Heart right ventricle (tissue), 16 donors: Measurements from ENCODE around the gene GTF3C1. TPM values are rescaled to one million over a fixed set of nuclear protein-coding genes. Genes with fewer than 3 reads are reported as not detected.

ENCODE experiments used
- ATAC-seq, 8 donors: fragments of 200-7000 bp; cut with Tn5 transposase; one replicate each; pipeline ENCODE4 v1.9.1; 2020; ENCODE audit warnings: mild to moderate bottlenecking in 8 of 8, moderate library complexity in 8 of 8, moderate number of reproducible peaks in 1 of 8
- DNase-seq, 2 donors: peaks; one replicate each; pipeline ENCODE4 v3.0.0-alpha.2; 2020
- H3K27ac ChIP-seq, 10 donors: fragments of 200-600 bp; sonication (generic) in 2 of 10; one replicate each; pipeline versions ENCODE4 v1.5.0 to v1.8.0; 2020 to 2022; ENCODE audit warnings: mild to moderate bottlenecking in 3 of 10
- H3K27me3 ChIP-seq, 7 donors: fragments of 200-600 bp; one replicate each; pipeline ENCODE4 v1.8.0; 2021 to 2022; ENCODE audit warnings: mild to moderate bottlenecking in 2 of 7
- H3K36me3 ChIP-seq, 9 donors: fragments of 200-600 bp; sonication (generic) in 1 of 9; one replicate each; pipeline versions ENCODE4 v1.5.0 to v1.8.0; 2020 to 2022; ENCODE audit warnings: mild to moderate bottlenecking in 2 of 9
- H3K4me1 ChIP-seq, 9 donors: fragments of 200-600 bp; sonication (generic) in 1 of 9; one replicate each; pipeline versions ENCODE4 v1.5.0 to v1.8.0; 2020 to 2022; ENCODE audit warnings: mild to moderate bottlenecking in 4 of 9
- H3K4me3 ChIP-seq, 10 donors: fragments of 200-600 bp; sonication (generic) in 2 of 10; one replicate each; pipeline versions ENCODE4 v1.5.0 to v1.8.0; 2020 to 2022; ENCODE audit warnings: mild to moderate bottlenecking in 7 of 10, moderate library complexity in 2 of 10
- H3K9me3 ChIP-seq, 11 donors: fragments of 200-600 bp in 10 of 11; sonication (generic) in 2 of 11; one replicate each; pipeline versions ENCODE4 v1.5.0 to v1.8.0; 2013 to 2022; ENCODE audit warnings: mild to moderate bottlenecking in 2 of 11, control low read depth in 1 of 11, moderate library complexity in 1 of 11
- WGBS, 2 donors: extraction: QIAGEN DNeasy Blood & Tissue Kit; methylation state at CpG; one replicate each; pipeline ENCODE4 v1.1.7; 2013; ENCODE audit warnings: inconsistent platforms in 1 of 2; 5-methylcytosine and 5-hydroxymethylcytosine counted together
- intact Hi-C, 10 donors: fragments of 100-400 bp; cut with DNase I; formaldehyde crosslinking; loops; one replicate each; pipeline versions ENCODE4 v1.11.1 to v1.14.2; 2022
- polyA plus RNA-seq, 2 donors: library from polyadenylated mRNA; stranded (reverse); fragments of 200-250 nt; gene quantifications; one replicate each; pipeline ENCODE4 v1.2.3, GENCODE V29; 2013
- total RNA-seq, 10 donors: library from RNA; stranded (reverse); fragmentation: NEBNext Ultra II Directional in 3 of 10; extraction: Animal tissue kit (Norgen Biotek cat#: 25700) in 3 of 10; gene quantifications; one replicate each; pipeline versions ENCODE4 v1.2.1 to v1.2.4, GENCODE V29; 2021 to 2023
- TF ChIP-seq, protein P1 (sequence below), 9 donors: fragments of 200-600 bp; sonication (generic) in 2 of 9; IDR thresholded peaks; one replicate each; pipeline versions ENCODE4 v1.5.0 to v1.8.0; 2021 to 2022; ENCODE audit warnings: antibody characterized with exemption in 9 of 9, mild to moderate bottlenecking in 5 of 9, moderate library complexity in 1 of 9
- donor health status: Arrhythmogenic right ventricular cardiomyopathy.
- donor health status: ischemic (EF 13 %, LVEDD 7.1; RV severe dilation, severe dysfunction).
- donor health status: healthy with polysubstance abuse.
- donor health status: DM: no; HTN: yes; CAD: no.
- donor health status: DM: no; HTN: no; CAD: no.
- donor health status: ischemic (EF 25% LVEDD 6.9; RV normal size, moderate dysfunction).
- donor health status: ischemic (EF 25% LVEDD 5.7; RV mildly dilated, moderate dysfunction).
- donor health status: healthy.
- donor health status: DM: yes; HTN: yes; CAD: no.
- donor health status: Ischemic cardiomyopathy.
- donor health status: ischemic (EF 35%, LVEDD 5.7; RV mildly dilated, moderate dysfunction).
- donor health status: nonischemic (EF 11% LVEDD 7.7; RV severe dilation, severe dysfunction).
- donor health status: DM: yes; HTN: yes; CAD: no.
- donor health status: PGD.
- donor health status: ischemic (EF 29% LVEDD 5.4; RV normal size, mild dysfunction).
- donor health status: nonischemic (EF 23%, LVEDD 6.1; RV moderate dilation, normal function).

The GTF3C1 gene
- total and polyA plus RNA-seq, 12 donors = 48.1 to 133 (median 62.8) TPM

DNA sequence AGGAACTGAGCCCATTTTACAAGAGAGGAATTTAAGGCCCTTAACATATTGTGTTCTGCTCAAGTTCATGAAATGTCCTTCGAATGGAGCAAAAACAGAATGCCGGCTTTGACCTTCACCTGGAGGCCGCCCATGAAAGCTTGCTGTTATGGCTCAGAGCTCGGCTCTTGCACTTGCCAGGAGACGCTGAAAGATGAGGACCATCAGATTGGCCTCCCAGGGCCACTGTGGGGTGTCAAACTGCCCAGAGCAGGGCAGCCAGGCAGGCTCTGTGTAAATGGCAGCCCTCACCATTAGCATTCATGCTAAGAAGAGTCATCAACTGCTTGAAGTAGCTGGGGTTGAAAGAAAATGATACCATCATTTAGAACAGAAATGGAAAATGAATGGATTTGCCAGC lies 108.4 kb downstream of the GTF3C1 start:
- no peak for ATAC-seq
- Histone ChIP-seq H3K27me3 (peaks cover 0 to 12% (median 0%) of the 10 kb centered on the region in 7 donors), H3K36me3 (peaks cover 0 to 52% (median 0%) of the 10 kb centered on the region in 9 donors), H3K4me1 (no peaks in the 10 kb centered on the region), H3K4me3 (no peak overlapping the region), H3K9me3 (peaks cover 0 to 16% (median 13%) of the 10 kb centered on the region in 11 donors), H3K27ac (no peak overlapping the region)
- no peak for DNase-seq
- TF ChIP-seq, protein P1, sequence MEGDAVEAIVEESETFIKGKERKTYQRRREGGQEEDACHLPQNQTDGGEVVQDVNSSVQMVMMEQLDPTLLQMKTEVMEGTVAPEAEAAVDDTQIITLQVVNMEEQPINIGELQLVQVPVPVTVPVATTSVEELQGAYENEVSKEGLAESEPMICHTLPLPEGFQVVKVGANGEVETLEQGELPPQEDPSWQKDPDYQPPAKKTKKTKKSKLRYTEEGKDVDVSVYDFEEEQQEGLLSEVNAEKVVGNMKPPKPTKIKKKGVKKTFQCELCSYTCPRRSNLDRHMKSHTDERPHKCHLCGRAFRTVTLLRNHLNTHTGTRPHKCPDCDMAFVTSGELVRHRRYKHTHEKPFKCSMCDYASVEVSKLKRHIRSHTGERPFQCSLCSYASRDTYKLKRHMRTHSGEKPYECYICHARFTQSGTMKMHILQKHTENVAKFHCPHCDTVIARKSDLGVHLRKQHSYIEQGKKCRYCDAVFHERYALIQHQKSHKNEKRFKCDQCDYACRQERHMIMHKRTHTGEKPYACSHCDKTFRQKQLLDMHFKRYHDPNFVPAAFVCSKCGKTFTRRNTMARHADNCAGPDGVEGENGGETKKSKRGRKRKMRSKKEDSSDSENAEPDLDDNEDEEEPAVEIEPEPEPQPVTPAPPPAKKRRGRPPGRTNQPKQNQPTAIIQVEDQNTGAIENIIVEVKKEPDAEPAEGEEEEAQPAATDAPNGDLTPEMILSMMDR (IDR thresholded peaks at IDR 0.05) = no peak
- WGBS, 2 donors = 71 to 85% methylated on average over 5 of the region's 5 CpGs
- intact Hi-C loops = no loop called here

DNA sequence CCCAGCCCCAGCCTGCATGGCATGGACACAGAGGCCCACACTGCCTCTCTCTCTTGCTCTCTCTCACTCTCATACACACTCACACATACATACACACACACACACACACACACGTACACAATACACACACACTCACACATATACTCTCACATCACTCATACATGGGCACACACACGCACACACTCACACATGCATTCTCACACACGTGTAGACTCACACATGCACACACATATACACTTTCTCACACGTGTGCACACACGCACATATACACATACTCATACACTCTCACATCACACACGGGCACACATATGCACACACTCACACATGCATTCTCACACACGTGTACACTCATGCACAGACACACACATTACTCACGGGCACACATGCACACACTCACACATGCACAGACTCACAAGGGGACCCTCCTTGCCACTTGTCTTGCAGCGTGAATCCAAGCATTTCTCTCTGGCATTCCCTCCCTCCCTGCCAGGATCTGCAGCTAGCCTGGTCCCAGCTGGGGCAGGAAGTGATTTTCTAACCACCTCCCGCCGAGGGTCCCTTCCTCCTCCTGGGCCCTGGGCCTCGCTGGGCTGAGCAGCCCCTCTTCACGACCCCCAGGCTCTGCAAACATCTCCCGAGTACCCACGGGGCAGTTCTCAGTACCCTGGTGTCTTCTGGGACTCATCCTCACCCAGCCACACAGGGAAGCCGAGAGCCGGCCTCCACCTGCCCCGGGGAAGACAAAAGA lies 110.3 kb downstream of the GTF3C1 start:
- Histone ChIP-seq H3K9me3 (peaks cover 0 to 8% (median 5%) of the 10 kb centered on the region in 11 donors), H3K27me3 (peaks cover 0 to 6% (median 0%) of the 10 kb centered on the region in 7 donors), H3K27ac (no peak overlapping the region), H3K36me3 (peaks cover 0 to 45% (median 0%) of the 10 kb centered on the region in 9 donors), H3K4me3 (no peak overlapping the region), H3K4me1 (no peaks in the 10 kb centered on the region)
- intact Hi-C loops = no loop called here
- TF ChIP-seq, protein P1 (IDR thresholded peaks at IDR 0.05) = no peak
- ATAC-seq (no peak), DNase-seq (no peak)
- 67 to 73% methylated on average over 18 of the region's 18 CpGs for WGBS, 2 donors

DNA sequence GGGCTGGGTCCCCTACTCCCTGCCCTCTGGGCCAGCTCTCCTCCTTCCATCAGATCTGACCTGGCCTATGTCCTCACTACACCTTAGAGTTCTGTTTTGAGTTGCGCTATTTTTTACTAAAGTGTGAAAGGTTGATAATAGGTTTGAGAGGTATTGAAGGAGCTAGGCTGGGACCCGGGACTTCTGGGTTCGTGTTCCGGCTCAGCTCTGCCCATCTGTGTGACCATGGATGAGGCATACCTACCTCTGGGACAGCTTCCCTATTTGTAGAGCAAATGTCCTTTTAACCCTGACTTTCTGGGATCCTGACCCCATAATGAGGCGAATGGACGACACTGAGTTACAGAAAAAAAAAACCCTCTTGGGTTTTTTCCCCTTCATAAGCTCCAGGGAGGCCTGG lies 111.8 kb downstream of the GTF3C1 start:
- H3K27me3 ChIP-seq = peaks cover 0 to 19% (median 0%) of the 10 kb centered on the region in 7 donors
- no peaks in the 10 kb centered on the region for H3K4me1 ChIP-seq
- intact Hi-C loops = no loop called here
- H3K36me3 ChIP-seq = peaks cover 0 to 38% (median 0%) of the 10 kb centered on the region in 9 donors
- no peak for DNase-seq
- no peaks in the 10 kb centered on the region for H3K9me3 ChIP-seq
- no peak for ATAC-seq
- H3K4me3 ChIP-seq = no peak overlapping the region
- WGBS, 2 donors = 94 to 96% methylated on average over 6 of the region's 6 CpGs
- H3K27ac ChIP-seq = no peak overlapping the region
- TF ChIP-seq, protein P1 (IDR thresholded peaks at IDR 0.05) = no peak

DNA sequence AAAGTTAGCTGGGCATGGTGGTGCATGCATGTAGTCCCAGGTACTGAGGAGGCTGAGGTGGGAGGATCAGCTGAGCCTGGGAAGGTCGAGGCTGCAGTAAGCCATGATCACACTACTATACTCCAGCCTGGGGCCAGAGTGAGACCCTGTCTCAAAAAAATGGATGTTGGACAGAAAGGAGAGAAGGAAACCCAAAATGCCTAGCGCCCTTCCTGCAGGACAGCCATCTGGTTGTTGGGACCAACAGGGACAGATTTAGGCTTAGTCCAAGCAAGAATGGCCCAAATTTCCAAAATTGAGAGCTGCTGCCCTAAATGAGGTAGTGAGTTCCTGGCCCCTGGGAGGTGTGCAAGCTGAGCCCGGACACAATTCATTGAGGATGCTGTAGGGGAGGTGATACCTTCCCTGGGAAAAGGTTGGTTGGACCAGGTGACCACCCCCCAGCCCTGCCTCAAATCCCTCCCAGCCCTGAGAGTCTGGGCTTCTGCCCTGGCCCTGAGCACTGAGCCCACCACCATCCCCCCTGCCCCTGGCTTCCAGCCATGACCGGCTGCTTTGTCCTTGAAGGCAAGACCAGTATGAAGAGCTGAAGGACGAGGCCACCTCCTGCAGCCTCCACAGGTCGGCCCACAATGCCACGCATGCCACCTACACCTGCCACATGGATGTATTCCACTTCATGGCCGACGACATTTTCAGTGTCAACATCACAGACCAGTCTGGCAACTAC lies 112.6 kb downstream of the GTF3C1 start:
- no peak for ATAC-seq
- no peak for DNase-seq
- Histone ChIP-seq H3K9me3 (no peaks in the 10 kb centered on the region), H3K4me3 (no peak overlapping the region), H3K27me3 (peaks cover 0 to 26% (median 4%) of the 10 kb centered on the region in 7 donors), H3K4me1 (peaks cover 0 to 5% (median 0%) of the 10 kb centered on the region in 9 donors), H3K36me3 (peaks cover 0 to 38% (median 0%) of the 10 kb centered on the region in 9 donors), H3K27ac (no peak overlapping the region)
- intact Hi-C loops = no loop called here
- 83 to 89% methylated on average over 9 of the region's 9 CpGs for WGBS, 2 donors
- TF ChIP-seq, protein P1 (IDR thresholded peaks at IDR 0.05) = no peak
